ENCODE results near the gene CDC42BPA. TPM values are rescaled to one million over a fixed set of nuclear protein-coding genes. Genes with fewer than 3 reads are reported as not detected.
A peak's percentile ranks its signal among the peaks of the same experiment; 100 is the strongest.

The CDC42BPA gene
- total and polyA plus RNA-seq, 2 of the 13 experiments (the other 11 are each of a cell fraction or from before 2014, with no cell fraction given) = 6.5 to 16.0 TPM

- no peak for TF ChIP-seq ZKSCAN1 (IDR thresholded peaks at IDR 0.05; ENCODE audit: low read length)
- TF ChIP-seq REL (CRISPR knock-in tag; conservative IDR thresholded peaks at IDR 0.05) = no peak
- TF ChIP-seq MEIS2 (CRISPR knock-in tag; IDR thresholded peaks at IDR 0.05) = no peak
Observed at GRCh38 chr1:227212164-227212563, 106.1 kb downstream of the CDC42BPA start (continued).

DNA sequence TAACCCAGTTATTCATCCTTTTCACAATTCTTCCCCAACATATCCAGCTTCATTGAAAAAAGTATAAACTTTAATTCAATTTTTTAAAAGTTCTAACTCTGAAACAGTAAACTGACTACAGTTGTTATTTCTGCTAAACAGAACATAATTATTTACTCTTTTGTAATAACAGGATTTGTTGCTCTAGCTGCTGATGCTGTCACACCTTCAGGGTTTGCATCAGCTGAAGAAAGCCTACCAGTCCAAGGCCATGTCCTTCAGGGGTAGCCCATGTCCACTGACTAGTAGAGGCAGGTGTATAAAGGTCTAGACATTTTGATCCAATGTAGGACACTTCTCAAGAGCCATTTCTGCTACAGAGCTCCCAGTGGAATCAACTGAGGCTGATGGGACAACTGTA, 107.7 kb downstream of the CDC42BPA start:
- in situ Hi-C loops (cut with HindIII; ENCODE audit: extremely low pct_ligation_motif_present, low pct_unique_long_range_greater_than_20kb) = no loop called here
- no TSS peak for BruUV-seq (replicated peaks)
- Histone ChIP-seq H3K27me3 (ENCODE audit: control insufficient read depth in 1 of 2, insufficient read depth in 2 of 2, low read length in 2 of 2) (no peaks in the 10 kb centered on the region), H2AFZ (ENCODE audit: low read length) (no peak overlapping the region), H3K4me1 (ENCODE audit: insufficient read depth, low read length) (no peaks in the 10 kb centered on the region), H3K36me3 (replicated peaks in 1 of 2; ENCODE audit: control insufficient read depth in 1 of 2, insufficient read depth in 2 of 2, low read length in 2 of 2) (peaks cover 0 to 5% of the 10 kb centered on the region in 2 experiments; a peak in 1 of 5 replicates), H3K79me2 (ENCODE audit: insufficient read depth, low read length) (no peaks in the 10 kb centered on the region), H4K20me1 (ENCODE audit: insufficient read depth, low read length) (no peaks in the 10 kb centered on the region), H3K4me2 (ENCODE audit: low read depth, low read length) (no peak overlapping the region), H3K9ac (ENCODE audit: insufficient read depth, low read depth, low read length) (no peak overlapping the region), H3K4me3 (replicated peaks in 1 of 3; ENCODE audit: insufficient read depth in 1 of 3, low read depth in 2 of 3, low read length in 3 of 3) (no peak overlapping the region), H3K9me3 (ENCODE audit: low read length) (no peaks in the 10 kb centered on the region), H3K27ac (ENCODE audit: extremely low read length, insufficient read depth, low read length) (no peak overlapping the region)
- DNase-seq (ENCODE audit: low spot score) = no peak
- ATAC-seq = no peak
- FAIRE-seq = no peak
- CTCF ChIA-PET (ENCODE audit: low intra/inter-chr PET ratio, low total read pairs) = no interaction called here
- intact Hi-C loops (cut with micrococcal nuclease; ENCODE audit: unreplicated experiment) = no loop called here
- TF ChIP-seq ATF4 (CRISPR knock-in tag; IDR thresholded peaks at IDR 0.05) (peak in 1 of 2 experiments; percentile 79; a peak in 1 of 4 replicates), AKNA (CRISPR knock-in tag; IDR thresholded peaks at IDR 0.05; ENCODE audit: borderline replicate concordance) (no peak)
- POLR2A ChIA-PET = no interaction called here
